G401.6 (cell line): Measurements from ENCODE around the gene PHACTR3.
"Not testable (repeated sequence)": the region's sequence is repeated elsewhere in the genome, so short reads cannot be mapped to it uniquely, and the experiment has no call there.

Source experiments
- FAIRE-seq: peaks from 2 replicates; lab custom pipeline; 2012; peaks lifted over from hg19 to GRCh38; lab: Jason Lieb, UNC

The PHACTR3 gene

GRCh38 chr20:59589086-59589684 lies 15.2 kb upstream of the PHACTR3 start:
- FAIRE-seq: no peak

- no peak for FAIRE-seq
These were observed 13.3 kb upstream of the PHACTR3 start for GRCh38 chr20:59591061-59591460.

DNA sequence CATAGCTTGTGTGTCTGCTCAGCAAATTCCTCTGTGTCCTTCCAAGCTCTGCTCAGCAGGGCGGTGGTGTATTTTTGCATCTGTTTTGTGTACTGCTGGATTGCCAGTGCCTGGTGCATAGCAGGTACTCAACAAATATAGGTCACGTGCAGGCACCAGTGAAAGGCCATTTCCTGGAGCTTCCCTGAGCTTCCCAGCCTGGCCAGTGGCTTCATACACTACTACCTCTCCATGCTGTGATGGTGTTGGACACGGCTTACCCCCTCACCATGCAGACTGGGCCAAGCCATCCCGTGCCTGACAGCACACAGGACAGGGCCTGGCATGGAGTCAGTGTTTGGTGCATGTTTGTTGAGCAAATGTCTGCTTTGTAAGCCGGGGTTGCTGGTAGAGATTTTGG lies 7.7 kb upstream of the PHACTR3 start:
- no peak for FAIRE-seq

GRCh38 chr20:59597240-59597639 lies 7.1 kb upstream of the PHACTR3 start:
- FAIRE-seq: no peak

- FAIRE-seq: no peak
These were observed 5.6 kb upstream of the PHACTR3 start for GRCh38 chr20:59598625-59599310.

DNA sequence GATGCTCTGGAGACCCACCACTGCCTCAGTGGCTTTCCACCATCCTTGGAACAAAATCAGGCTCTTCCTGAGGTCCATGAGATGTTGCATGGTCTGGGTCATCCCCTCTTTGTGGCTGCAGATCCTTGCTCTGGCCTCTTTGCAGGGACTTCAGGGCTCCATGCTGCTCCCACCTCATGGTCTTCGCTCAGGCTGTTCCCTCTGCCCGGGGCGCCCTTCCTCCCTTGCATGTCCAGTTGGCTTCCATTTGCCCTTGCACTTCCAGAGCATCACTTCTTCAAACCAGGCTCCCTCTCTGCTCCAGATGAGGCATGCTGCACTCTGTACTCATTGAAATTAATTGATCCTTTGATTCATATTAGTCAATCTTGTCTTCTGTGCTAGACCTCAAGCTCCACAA lies 4.4 kb upstream of the PHACTR3 start:
- FAIRE-seq: no peak

DNA sequence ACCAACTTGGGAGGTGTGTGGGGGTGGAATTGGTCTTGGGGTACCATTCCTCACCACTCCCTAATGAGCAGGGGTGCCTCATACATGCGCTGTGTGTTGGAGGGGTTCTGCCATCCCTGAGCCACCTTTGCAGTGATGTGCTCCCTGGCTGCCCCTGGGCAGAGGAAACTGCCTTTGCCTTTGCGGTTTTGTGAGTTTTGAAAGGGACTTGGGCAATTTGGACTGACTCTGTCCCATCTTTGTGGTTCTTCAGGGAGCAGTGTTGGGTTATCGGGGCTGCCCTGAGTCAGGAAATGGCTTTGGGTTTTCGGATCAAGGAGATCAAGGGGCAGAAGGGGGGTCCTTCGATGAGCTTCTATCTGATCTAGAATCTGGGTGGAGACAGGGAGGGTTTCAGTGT lies 3.9 kb upstream of the PHACTR3 start:
- FAIRE-seq: no peak

DNA sequence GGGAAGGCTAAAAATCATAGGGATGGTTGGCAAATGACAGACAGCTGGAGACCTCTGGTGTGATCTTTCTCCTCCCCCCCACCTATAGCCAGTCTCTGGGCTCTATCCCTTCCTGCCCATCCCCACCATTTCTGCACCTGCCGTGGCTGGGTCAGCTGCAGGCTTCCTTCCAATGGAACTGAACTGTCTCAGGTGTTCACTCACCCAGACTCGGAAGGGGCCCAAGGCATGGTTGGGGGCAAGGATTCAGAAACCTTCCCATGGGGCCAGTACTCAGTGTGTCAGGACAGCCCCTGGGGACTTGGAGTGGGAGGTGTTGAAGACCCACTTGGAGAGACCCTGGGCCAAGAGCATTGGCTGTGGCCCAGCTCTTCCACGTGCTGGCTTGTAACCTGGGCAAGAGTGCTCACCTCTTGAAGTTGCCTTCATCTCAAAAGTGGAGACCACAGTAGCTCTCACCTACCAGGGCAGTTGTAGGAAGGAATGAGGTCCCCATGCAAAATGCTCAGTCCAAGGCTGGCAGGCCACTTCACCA lies 1.7 kb upstream of the PHACTR3 start:
- no peak for FAIRE-seq

GRCh38 chr20:59603176-59603575 lies 1.2 kb upstream of the PHACTR3 start:
- no peak for FAIRE-seq

DNA sequence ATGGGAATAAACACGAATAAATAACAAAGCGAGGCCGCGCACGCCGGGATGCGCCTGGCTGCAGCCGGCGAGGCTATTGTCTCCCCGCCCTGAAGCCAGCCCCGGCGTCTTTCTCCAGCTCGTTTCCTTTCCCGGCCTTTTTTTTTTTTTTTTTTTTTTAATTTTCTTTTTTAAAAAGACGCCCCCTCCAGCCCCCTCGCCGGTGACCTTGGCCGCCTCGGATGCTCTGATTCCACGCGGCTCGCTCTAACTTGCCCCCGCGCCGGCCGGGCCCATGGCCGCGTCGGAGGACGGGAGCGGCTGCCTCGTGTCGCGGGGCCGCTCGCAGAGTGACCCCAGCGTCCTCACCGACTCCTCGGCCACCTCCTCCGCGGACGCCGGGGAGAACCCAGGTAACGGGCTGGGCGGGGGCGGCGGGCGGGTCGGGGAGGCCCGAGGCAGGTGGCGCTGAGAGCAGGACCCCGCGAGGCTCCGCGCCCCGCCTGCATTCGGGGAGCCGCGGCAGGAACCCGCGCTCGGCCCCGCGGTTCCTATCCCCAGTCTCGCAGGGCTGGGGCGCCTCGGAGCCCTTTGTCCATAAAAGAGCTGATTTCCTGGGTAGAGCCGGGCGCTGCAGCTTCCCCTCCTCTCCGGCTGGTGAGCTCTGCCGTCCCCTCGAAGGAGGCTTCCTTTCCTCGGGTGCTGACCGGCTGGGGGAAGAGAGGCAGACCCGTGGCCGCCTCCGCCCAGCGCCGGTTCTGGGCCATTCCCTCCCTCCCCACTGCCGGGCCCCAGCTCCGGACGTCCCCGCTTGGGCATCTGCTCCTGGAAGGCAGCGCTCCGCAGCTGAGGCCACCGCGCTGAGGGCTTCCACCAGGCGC lies 631 bp downstream of the PHACTR3 start:
- FAIRE-seq: no peak

GRCh38 chr20:59605601-59606364 lies 1.4 kb downstream of the PHACTR3 start:
- no peak for FAIRE-seq

GRCh38 chr20:59606566-59606965 lies 2.2 kb downstream of the PHACTR3 start:
- FAIRE-seq: no peak

- no peak for FAIRE-seq
These were observed 4.1 kb downstream of the PHACTR3 start for GRCh38 chr20:59608396-59608795.

GRCh38 chr20:59608871-59609270 lies 4.5 kb downstream of the PHACTR3 start:
- no peak for FAIRE-seq

DNA sequence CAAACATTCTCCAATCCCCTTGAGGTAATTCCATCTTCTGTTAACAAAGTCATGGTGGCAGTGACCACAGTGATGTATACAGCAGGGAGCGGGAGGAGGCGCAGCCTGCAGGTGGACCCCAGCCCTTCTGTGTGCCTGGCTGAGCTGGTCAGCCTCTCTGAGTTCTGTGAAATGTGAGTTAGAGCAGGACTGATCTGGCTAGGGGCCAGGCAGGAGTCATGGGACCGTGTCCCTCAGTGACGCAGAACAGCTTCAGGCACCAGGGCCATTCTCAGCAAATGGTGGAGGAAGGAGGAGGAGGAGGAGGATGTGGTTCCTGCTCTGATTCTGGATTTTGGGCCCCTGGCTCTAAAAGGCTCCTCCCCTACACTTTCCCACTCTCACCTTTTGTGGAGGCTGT lies 6.9 kb downstream of the PHACTR3 start:
- no peak for FAIRE-seq

DNA sequence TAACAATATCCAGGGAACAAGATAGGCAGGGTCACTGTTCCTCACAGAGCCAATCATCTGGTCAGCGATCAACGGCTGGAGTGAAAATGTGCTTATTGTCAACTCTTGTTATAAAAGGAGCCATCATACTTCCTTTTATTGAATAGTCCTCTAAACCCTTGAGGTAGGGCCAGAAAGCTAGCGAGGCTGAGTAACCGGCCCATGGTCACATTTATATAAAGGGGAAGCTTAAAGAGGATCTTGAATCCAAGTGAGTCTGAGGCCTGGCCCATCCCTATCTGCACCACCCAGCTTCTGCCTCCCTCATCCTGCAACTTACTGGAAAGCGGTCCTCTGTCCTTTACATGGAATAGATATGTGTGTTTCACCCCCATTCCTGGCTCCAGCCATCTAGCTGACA lies 9.5 kb downstream of the PHACTR3 start:
- no peak for FAIRE-seq

DNA sequence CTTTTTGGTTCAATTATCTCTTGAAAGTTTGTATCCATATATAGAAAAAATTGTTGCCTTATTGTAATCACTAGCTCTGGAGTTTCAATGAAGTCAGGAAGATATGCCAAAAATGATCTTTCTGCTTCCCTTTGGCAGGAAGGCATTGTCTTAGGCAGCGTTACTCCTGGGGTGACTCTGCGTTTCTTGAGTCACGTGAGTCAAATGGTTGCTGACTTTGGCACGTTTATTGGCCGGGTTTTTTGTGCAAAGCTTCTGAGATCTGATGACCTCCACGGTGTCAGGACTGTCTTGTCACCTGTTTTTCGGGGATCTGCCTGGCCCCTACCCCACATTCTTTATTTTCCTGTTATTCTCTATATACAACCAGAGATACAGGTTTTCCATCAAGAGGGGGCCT lies 10.4 kb downstream of the PHACTR3 start:
- no peak for FAIRE-seq

DNA sequence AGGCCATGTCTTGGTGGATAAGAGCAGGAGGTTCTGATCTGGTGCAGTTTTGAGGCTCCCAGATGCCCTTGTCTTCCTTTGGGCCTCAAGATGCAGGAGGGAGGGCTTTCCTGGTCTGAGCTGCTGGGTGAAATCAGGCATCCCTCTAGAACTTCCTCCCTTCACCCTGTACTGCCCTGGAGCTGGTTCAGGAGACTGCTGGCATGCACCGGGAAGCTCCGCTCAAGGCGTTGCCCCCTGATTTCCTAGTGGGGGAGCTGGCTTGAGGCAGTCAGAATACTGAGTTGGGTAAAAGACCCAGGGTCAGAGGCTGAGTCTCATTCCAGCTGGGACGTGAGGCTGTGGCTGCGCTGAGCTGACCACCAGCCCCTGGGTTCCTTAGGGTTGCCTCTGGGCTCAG lies 12.0 kb downstream of the PHACTR3 start:
- FAIRE-seq: no peak

DNA sequence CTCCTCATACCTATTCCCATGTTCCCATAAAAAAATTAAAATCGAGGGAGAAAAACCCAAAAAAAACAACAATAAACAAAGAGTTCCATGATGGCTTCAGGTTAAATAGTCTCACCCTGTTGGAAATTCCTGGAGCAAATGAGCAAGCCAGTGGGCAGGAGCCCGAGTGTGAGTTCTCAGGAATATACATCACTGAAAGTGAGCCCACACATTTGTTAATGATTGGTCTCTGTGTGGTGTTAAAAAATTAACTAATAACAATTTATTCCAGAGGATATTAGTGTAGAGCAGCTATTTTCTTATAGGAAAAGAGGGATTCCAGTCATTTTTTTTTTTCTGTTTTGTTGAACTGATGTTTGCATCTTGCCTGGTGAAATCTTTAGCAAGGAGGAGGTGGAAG lies 12.9 kb downstream of the PHACTR3 start:
- no peak for FAIRE-seq

GRCh38 chr20:59618131-59618530 lies 13.8 kb downstream of the PHACTR3 start:
- FAIRE-seq: no peak

DNA sequence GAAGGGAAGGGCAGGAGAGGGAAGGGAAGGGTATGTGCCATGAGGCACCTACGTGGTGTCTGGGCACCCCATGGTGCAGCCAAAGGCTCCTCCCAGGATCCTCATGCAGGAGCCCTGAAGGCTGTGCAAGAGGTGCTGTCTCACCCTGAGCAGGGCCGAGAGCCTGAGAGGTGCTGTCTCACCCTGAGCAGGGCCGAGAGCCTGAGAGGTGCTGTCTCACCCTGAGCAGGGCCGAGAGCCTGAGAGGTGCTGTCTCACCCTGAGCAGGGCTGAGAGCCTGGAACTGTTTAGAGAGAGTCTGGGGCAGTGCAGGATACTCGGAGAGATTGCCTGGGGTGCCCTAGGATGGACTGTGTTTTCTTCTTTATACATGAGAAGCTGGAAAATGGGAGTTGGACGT lies 14.2 kb downstream of the PHACTR3 start:
- not testable (repeated sequence) for FAIRE-seq

GRCh38 chr20:59620860-59621505 lies 16.6 kb downstream of the PHACTR3 start:
- FAIRE-seq: no peak
